H1 (cell line): ENCODE data around the gene HTRA1. TPM values are rescaled to one million over a fixed set of nuclear protein-coding genes. Genes with fewer than 3 reads are reported as not detected.

ENCODE experiments used
- JUND ChIP-seq: IDR thresholded peaks from 2 replicates; pipeline ENCODE4 v1.6.1; 2011; ENCODE audit warnings: mild to moderate bottlenecking, improper control_type of control experiment, low read length
- SIN3A ChIP-seq, 2 experiments: IDR thresholded peaks in 1 of 2; conservative IDR thresholded peaks in 1 of 2; 2 replicates each; pipeline ENCODE4 v1.6.1; 2011 to 2012; ENCODE audit warnings: low read length in 2 of 2, improper control_type of control experiment in 1 of 2, low read depth in 1 of 2, mild to moderate bottlenecking in 1 of 2
- polyA plus RNA-seq, 7 experiments: library from polyadenylated mRNA; depleted of rRNA in 3 of 7; stranded (reverse) in 5 of 7; unstranded in 2 of 7; fragments of >200 nt in 5 of 7; fragments of 200-250 nt in 2 of 7; gene quantifications; 1 replicate in 5 of 7; 2 replicates in 1 of 7; 4 replicates in 1 of 7; pipeline versions ENCODE4 v1.2.1 to v1.2.3, GENCODE V29; 2011 to 2013; ENCODE audit warnings: missing spikeins in 2 of 7, mixed read lengths in 2 of 7
- total RNA-seq: library from RNA; stranded (reverse); fragmentation: NEBNext Ultra II Directional; extraction: Animal tissue kit (Norgen Biotek cat#: 25700); gene quantifications from 2 replicates; pipeline ENCODE4 v1.2.1, GENCODE V29; 2021

HTRA1 gene
- total and polyA plus RNA-seq, 2 of the 8 experiments (the other 6 are each of a cell fraction or from before 2014, with no cell fraction given): 15.8 to 20.1 TPM

- TF ChIP-seq JUND: no peak
- TF ChIP-seq SIN3A (conservative IDR thresholded peaks at IDR 0.05 in 1 of 2, IDR thresholded peaks at IDR 0.05 in 1 of 2; ENCODE audit: low read depth in 1 of 2, low read length in 2 of 2): no peak
Measured at GRCh38 chr10:122448600-122448999, 12.8 kb upstream of the HTRA1 start (continued).
